SK-N-SH treated with all-trans-retinoic acid at 6 μM for 48 hours (cell line): ENCODE measurements around the gene HMX1.

Experiments
- ARNTL ChIP-seq: fragments of 450-650 bp; formaldehyde crosslinking; IDR thresholded peaks from 2 replicates; pipeline ENCODE4 v1.5.0; 2020; ENCODE audit warnings: low read depth, mild to moderate bottlenecking, moderate library complexity, borderline replicate concordance
- BACH2 ChIP-seq: fragments of 250-450 bp; sonication (Bioruptor Pico); IDR thresholded peaks from 2 replicates; pipeline ENCODE4 v1.9.0; 2021; ENCODE audit warnings: mild to moderate bottlenecking, borderline replicate concordance
- GLIS3 ChIP-seq: fragments of 250-450 bp; sonication (Bioruptor Pico); IDR thresholded peaks from 2 replicates; pipeline ENCODE4 v1.5.0; 2020; ENCODE audit warnings: mild to moderate bottlenecking, moderate library complexity
- OSR1 ChIP-seq: fragments of 250-450 bp; sonication (Bioruptor Pico); IDR thresholded peaks from 2 replicates; pipeline ENCODE4 v1.8.0; 2022; ENCODE audit warnings: moderate library complexity, mild to moderate bottlenecking, inconsistent platforms
- PPARA ChIP-seq: fragments of 250-450 bp; sonication (Bioruptor Pico); IDR thresholded peaks from 2 replicates; pipeline ENCODE4 v1.5.0; 2020; ENCODE audit warnings: mild to moderate bottlenecking, borderline replicate concordance
- TCF4 ChIP-seq: fragments of 250-450 bp; sonication (Bioruptor Pico); IDR thresholded peaks from 2 replicates; pipeline ENCODE4 v1.8.0; 2021; ENCODE audit warnings: mild to moderate bottlenecking, moderate library complexity, borderline replicate concordance
- ZNF565 ChIP-seq: fragments of 450-650 bp; formaldehyde crosslinking; conservative IDR thresholded peaks from 2 replicates; pipeline ENCODE4 v1.5.0; 2020; ENCODE audit warnings: low read depth, mild to moderate bottlenecking, moderate library complexity
- ZNF8 ChIP-seq: fragments of 450-650 bp; formaldehyde crosslinking; IDR thresholded peaks from 2 replicates; pipeline ENCODE4 v1.5.0; 2020; ENCODE audit warnings: mild to moderate bottlenecking, moderate library complexity

GRCh38 chr4:8818063-8818881 is 53.4 kb downstream of the HMX1 start:
- TF ChIP-seq PPARA = no peak
- TF ChIP-seq ZNF8 = no peak
- no peak for TF ChIP-seq ZNF565
- TF ChIP-seq GLIS3 (CRISPR knock-in tag) = no peak
- no peak for TF ChIP-seq ARNTL (CRISPR knock-in tag)
- no peak for TF ChIP-seq OSR1 (CRISPR knock-in tag)
- no peak for TF ChIP-seq TCF4
- TF ChIP-seq BACH2 = no peak
